Body of pancreas (tissue), 4 donors: ENCODE measurements around the gene TBC1D19. TPM values are rescaled to one million over a fixed set of nuclear protein-coding genes. Genes with fewer than 3 reads are reported as not detected.
"Not testable (repeated sequence)": the region's sequence is repeated elsewhere in the genome, so short reads cannot be mapped to it uniquely, and the experiment has no call there.

ENCODE experiments used
- ATAC-seq: fragments of 150-250 bp; one replicate; pipeline ENCODE4 v1.9.1; 2016
- DNase-seq, 4 donors: peaks; one replicate each; pipeline ENCODE4 v3.0.0-alpha.2; 2019
- H3K27ac ChIP-seq, 4 donors: fragments of 200-600 bp; sonication (generic); 1 replicate in 3 of 4; 2 replicates in 1 of 4; pipeline versions ENCODE4 v1.5.1 to v1.6.1; 2016 to 2019; ENCODE audit warnings: mild to moderate bottlenecking in 1 of 4, mixed read lengths in 1 of 4, moderate library complexity in 1 of 4
- H3K27me3 ChIP-seq, 2 donors: fragments of 200-600 bp; sonication (generic); one replicate each; pipeline ENCODE4 v1.6.0; 2016; ENCODE audit warnings: mild to moderate bottlenecking in 1 of 2
- H3K36me3 ChIP-seq, 2 donors: fragments of 200-600 bp; sonication (generic); replicated peaks in 1 of 2; 2 replicates each; pipeline ENCODE4 v1.5.1; 2016; ENCODE audit warnings: low read depth in 2 of 2; ENCODE audit not compliant: insufficient read depth in 1 of 2
- H3K4me1 ChIP-seq: fragments of 200-600 bp; sonication (generic); one replicate; pipeline ENCODE4 v1.6.0; 2016
- H3K4me3 ChIP-seq, 2 donors: fragments of 200-600 bp; sonication (generic); 1 replicate in 1 of 2; 2 replicates in 1 of 2; pipeline ENCODE4 v1.5.1; 2016 to 2019
- H3K9me3 ChIP-seq, 3 donors: fragments of 200-600 bp; sonication (generic); 1 replicate in 2 of 3; 2 replicates in 1 of 3; pipeline ENCODE4 v1.5.1; 2016
- POLR2A ChIP-seq, 3 donors: fragments of 450-650 bp; IDR thresholded peaks; one replicate each; pipeline ENCODE4 v1.6.1; 2016; ENCODE audit warnings: antibody characterized with exemption in 3 of 3, mild to moderate bottlenecking in 2 of 3
- WGBS, 2 donors: methylation state at CpG; one replicate each; pipeline ENCODE4 v1.1.5; 2017; 5-methylcytosine and 5-hydroxymethylcytosine counted together
- intact Hi-C: fragments of 100-400 bp; cut with DNase I; formaldehyde crosslinking; loops from one replicate; pipeline ENCODE4 v1.15.1; 2023
- total RNA-seq, 2 donors: library from RNA; depleted of rRNA; stranded (reverse); fragments of >200 nt; gene quantifications; one replicate each; pipeline ENCODE4 v1.1.0, GENCODE V29; 2016
- TF ChIP-seq, protein P1 (sequence below), 7 experiments: fragments of 450-650 bp in 4 of 7; fragments of 200-600 bp in 3 of 7; sonication (generic) in 3 of 7; IDR thresholded peaks; one replicate each; pipeline ENCODE4 v1.5.1; 2016 to 2019; ENCODE audit warnings: antibody characterized with exemption in 7 of 7

TBC1D19 gene, protein sequence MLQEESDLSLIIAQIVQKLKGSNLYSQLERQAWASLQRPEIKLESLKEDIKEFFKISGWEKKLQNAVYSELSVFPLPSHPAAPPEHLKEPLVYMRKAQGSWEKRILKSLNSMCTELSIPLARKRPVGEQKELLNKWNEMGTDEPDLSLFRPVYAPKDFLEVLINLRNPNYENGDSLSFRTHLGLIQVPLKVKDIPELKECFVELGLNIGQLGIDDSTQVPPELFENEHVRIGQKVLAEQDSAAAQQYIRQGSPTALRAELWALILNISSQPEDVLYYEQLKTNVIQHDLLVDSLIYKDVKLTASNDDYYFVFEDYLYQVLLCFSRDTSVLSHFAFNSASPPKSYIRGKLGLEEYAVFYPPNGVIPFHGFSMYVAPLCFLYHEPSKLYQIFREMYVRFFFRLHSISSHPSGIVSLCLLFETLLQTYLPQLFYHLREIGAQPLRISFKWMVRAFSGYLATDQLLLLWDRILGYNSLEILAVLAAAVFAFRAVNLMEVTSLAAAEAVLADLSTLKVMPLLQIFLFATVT
- total RNA-seq: 10 to 100 TPM; 22.8 to 30.7 TPM

DNA sequence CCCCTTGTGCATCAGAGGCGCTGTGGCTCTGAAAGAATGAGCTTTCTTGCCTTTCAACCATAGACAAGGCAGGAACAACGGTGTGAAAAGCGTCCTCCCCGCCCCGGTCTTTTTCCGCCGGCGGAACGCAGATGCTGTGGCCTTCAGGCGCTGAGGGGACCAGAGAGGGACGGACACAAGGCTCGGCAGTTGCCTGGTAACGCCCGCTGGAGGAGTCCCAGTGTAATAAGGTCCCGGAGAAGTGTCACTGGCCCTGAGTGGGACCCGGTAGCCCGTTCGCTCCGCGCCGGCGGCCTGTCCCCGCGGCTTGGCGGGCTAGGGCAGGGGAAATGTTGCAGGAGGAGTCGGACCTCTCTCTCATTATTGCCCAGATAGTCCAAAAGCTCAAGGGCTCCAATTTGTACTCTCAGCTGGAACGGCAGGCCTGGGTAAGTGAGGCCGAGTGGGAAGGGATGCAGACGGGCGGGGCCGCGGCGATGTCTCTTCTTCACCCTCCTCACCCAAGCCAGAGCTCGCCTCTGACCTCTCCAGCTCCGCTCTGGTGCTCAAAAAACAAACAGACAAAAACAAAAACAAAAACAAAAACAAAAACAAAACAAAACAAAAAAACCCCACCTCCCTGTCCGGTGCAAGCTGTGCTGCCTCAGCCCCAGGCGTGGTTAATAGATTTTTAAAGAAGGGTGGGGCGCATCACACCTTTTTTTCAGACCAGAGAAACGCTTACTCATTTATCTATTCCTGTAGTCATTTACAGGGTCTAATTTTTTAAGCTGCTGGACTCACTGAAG lies at the start of gene TBC1D19:
TBC1D19 (plus strand) TSS at position 220 of the 788 bp plus-strand sequence; CDS start at position 330, 110 bp downstream.
- intact Hi-C loops: no loop called here
- 0% methylated on average over 23 to 32 of the region's 39 CpGs for WGBS, 2 donors
- Histone ChIP-seq H3K27ac (peak within 1 kb of the TSS; percentile 33 to 82 (median 73)), H3K9me3 (no peaks in the 10 kb centered on the region), H3K4me1 (peaks cover 9% of the 10 kb centered on the region), H3K36me3 (no peaks in the 10 kb centered on the region), H3K4me3 (peak within 1 kb of the TSS; percentile 46 to 66), H3K27me3 (no peaks in the 10 kb centered on the region)
- DNase-seq (peak; percentile 89 to 94 (median 92)), ATAC-seq (peak; percentile 100)
- TF ChIP-seq, protein P1, sequence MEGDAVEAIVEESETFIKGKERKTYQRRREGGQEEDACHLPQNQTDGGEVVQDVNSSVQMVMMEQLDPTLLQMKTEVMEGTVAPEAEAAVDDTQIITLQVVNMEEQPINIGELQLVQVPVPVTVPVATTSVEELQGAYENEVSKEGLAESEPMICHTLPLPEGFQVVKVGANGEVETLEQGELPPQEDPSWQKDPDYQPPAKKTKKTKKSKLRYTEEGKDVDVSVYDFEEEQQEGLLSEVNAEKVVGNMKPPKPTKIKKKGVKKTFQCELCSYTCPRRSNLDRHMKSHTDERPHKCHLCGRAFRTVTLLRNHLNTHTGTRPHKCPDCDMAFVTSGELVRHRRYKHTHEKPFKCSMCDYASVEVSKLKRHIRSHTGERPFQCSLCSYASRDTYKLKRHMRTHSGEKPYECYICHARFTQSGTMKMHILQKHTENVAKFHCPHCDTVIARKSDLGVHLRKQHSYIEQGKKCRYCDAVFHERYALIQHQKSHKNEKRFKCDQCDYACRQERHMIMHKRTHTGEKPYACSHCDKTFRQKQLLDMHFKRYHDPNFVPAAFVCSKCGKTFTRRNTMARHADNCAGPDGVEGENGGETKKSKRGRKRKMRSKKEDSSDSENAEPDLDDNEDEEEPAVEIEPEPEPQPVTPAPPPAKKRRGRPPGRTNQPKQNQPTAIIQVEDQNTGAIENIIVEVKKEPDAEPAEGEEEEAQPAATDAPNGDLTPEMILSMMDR (IDR thresholded peaks at IDR 0.05): peak in 1 of 7 experiments; percentile 7
- peak; percentile 32 to 75 (median 69) for TF ChIP-seq POLR2A (IDR thresholded peaks at IDR 0.05)

DNA sequence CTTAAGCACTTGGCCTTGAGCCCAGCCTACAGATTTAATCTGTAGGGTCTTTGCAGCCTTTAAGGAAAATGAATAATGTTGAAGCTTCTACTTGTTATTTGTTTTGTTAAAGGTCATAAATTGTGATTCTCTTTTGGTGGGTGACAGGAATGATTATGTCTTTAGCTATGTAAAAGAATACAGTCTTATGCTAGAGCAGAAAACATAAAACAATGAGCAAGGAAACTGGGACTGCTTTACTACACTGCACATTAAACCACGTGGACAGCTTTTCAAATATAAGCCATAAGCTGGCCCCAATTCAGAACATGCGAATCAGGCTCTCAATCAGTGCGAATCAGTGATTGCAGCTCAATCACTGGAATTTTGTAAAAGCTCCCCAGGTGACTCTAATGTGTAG lies 40.9 kb upstream of the TBC1D19 start:
- no peaks in the 10 kb centered on the region for H3K4me1 ChIP-seq
- TF ChIP-seq POLR2A (IDR thresholded peaks at IDR 0.05): no peak
- TF ChIP-seq, protein P1 (IDR thresholded peaks at IDR 0.05): no peak
- intact Hi-C loops: no loop called here
- no peak overlapping the region for H3K27ac ChIP-seq
- no peak overlapping the region for H3K4me3 ChIP-seq
- no peaks in the 10 kb centered on the region for H3K9me3 ChIP-seq
- no peaks in the 10 kb centered on the region for H3K36me3 ChIP-seq
- no peak for ATAC-seq
- no peak for DNase-seq
- H3K27me3 ChIP-seq: no peaks in the 10 kb centered on the region
- 62 to 79% methylated on average over 3 of the region's 3 CpGs for WGBS, 2 donors

DNA sequence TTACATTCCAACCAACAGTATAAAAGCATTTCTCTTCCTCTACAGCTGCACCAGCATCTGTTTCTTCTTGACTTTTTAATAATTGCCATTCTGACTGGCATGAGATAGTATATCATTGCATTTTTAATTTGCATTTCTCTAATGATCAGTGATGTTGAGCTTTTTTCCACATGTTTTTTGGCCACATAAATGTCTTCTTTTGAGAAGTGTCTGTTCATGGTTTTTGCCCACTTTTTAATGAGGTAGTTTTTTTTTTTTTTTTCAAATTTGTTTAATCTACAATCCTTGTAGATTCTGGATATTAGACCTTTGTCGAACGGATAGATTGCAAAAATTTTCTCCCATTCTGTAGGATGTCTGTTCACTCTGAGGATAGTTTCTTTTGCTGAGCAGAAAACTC lies 39.5 kb upstream of the TBC1D19 start:
- intact Hi-C loops: no loop called here
- no peak for ATAC-seq

DNA sequence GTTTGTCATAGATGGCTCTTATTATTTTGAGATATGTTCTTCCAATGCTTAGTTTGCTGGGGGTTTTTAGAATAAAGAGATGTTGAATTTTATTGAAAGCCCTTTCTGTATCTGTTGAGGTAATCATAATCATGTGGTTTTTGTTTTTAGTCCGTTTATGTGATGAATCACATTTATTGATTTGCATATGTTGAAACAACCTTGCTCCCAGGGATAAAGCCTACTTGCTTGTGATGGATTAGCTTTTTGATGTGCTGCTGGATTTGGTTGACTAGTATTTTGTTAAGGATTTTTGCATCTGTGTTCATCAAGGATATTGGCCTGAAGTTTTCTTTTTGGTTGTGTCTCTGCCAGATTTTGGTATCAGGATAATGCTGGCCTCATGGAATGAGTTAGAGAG lies 35.5 kb upstream of the TBC1D19 start:
- H3K27ac ChIP-seq, H3K36me3 ChIP-seq, ATAC-seq, H3K4me1 ChIP-seq, H3K9me3 ChIP-seq, intact Hi-C loops, H3K4me3 ChIP-seq, H3K27me3 ChIP-seq, DNase-seq: not testable (repeated sequence)
- WGBS, 2 donors: 11 to 12% methylated on average over 1 of the region's 1 CpG

More for the DNA sequence above, 39.5 kb upstream of the TBC1D19 start:
- DNase-seq: no peak
- Histone ChIP-seq H3K36me3 (no peaks in the 10 kb centered on the region), H3K4me1 (no peaks in the 10 kb centered on the region), H3K9me3 (no peaks in the 10 kb centered on the region), H3K4me3 (no peak overlapping the region), H3K27ac (no peak overlapping the region), H3K27me3 (no peaks in the 10 kb centered on the region)
- WGBS, 2 donors: 90 to 92% methylated on average over 2 of the region's 2 CpGs
- TF ChIP-seq POLR2A (IDR thresholded peaks at IDR 0.05): no peak
- TF ChIP-seq, protein P1 (IDR thresholded peaks at IDR 0.05): no peak

DNA sequence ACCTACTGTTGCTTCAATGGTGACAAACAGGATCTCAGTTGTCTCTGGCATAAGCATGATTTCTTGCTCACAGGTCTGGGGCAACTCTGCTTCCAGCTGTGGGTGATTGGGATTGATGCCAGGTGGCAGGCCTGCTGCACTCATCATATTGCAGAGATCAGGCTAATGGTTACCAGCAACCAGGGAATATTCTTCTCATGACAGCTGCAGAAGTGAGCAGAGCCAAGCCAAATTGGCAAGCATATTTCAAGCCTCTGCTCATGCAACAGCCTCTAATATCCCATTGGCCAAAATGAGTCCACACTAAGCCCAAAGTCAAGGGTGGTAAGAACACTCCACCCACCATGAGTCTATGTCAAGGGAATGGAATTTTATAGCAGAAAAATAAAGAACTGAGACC lies 26.7 kb upstream of the TBC1D19 start:
- H3K4me1 ChIP-seq: no peaks in the 10 kb centered on the region
- no peaks in the 10 kb centered on the region for H3K27me3 ChIP-seq
- H3K36me3 ChIP-seq: no peaks in the 10 kb centered on the region
- TF ChIP-seq, protein P1 (IDR thresholded peaks at IDR 0.05): no peak
- TF ChIP-seq POLR2A (IDR thresholded peaks at IDR 0.05): no peak
- no peak overlapping the region for H3K4me3 ChIP-seq
- ATAC-seq: no peak
- no peak overlapping the region for H3K27ac ChIP-seq
- intact Hi-C loops: no loop called here
- H3K9me3 ChIP-seq: peaks cover 0 to 5% (median 0%) of the 10 kb centered on the region in 3 donors
- peak in 1 of 4 donors; percentile 17 for DNase-seq
